ENCODE measurements around the gene APOL3. TPM values are rescaled to one million over a fixed set of nuclear protein-coding genes. Genes with fewer than 3 reads are reported as not detected.
"Not testable (repeated sequence)": the region's sequence is repeated elsewhere in the genome, so short reads cannot be mapped to it uniquely, and the experiment has no call there.

APOL3 gene
- total RNA-seq, 1 donor from 2014 or later, result 77.0 TPM

- ATAC-seq (peak; percentile 59 to 63), DNase-seq (no peak)
- Histone ChIP-seq H3K27ac (no peak overlapping the region), H3K4me1 (peaks cover 2% of the 10 kb centered on the region), H3K36me3 (peaks cover 10% of the 10 kb centered on the region), H3K4me3 (no peak overlapping the region), H3K27me3 (ENCODE audit: low read depth) (no peaks in the 10 kb centered on the region), H3K9me3 (no peaks in the 10 kb centered on the region)
- intact Hi-C loops (cut with DNase I), result no loop called here
- TF ChIP-seq CTCF (IDR thresholded peaks at IDR 0.05), result no peak
Observed at GRCh38 chr22:36191106-36191836, 30.7 kb upstream of the APOL3 start.

- ATAC-seq; intact Hi-C loops (cut with DNase I); H3K4me3 ChIP-seq: not testable (repeated sequence)
Observed at GRCh38 chr22:36187862-36188261, 27.3 kb upstream of the APOL3 start.

GRCh38 chr22:36185828-36186624, 25.5 kb upstream of the APOL3 start:
- no peak for TF ChIP-seq CTCF (IDR thresholded peaks at IDR 0.05)
- ATAC-seq, result no peak
- H3K4me1 ChIP-seq, result no peaks in the 10 kb centered on the region
- no peaks in the 10 kb centered on the region for H3K9me3 ChIP-seq
- no peak for DNase-seq
- no peak overlapping the region for H3K4me3 ChIP-seq
- peaks cover under 1% of the 10 kb centered on the region for H3K36me3 ChIP-seq
- no peaks in the 10 kb centered on the region for H3K27me3 ChIP-seq (ENCODE audit: low read depth)
- H3K27ac ChIP-seq, result no peak overlapping the region
- intact Hi-C loops (cut with DNase I), result no loop called here

More at GRCh38 chr22:36187862-36188261, 27.3 kb upstream of the APOL3 start:
- H3K9me3 ChIP-seq; DNase-seq; H3K27me3 ChIP-seq (ENCODE audit: low read depth); H3K4me1 ChIP-seq; H3K27ac ChIP-seq: not testable (repeated sequence)
- peaks cover 10% of the 10 kb centered on the region for H3K36me3 ChIP-seq

GRCh38 chr22:36184433-36185025, 24.0 kb upstream of the APOL3 start:
- no peak for DNase-seq
- Histone ChIP-seq H3K36me3 (no peaks in the 10 kb centered on the region), H3K4me1 (peaks cover 11% of the 10 kb centered on the region), H3K4me3 (no peak overlapping the region), H3K27me3 (ENCODE audit: low read depth) (no peaks in the 10 kb centered on the region), H3K9me3 (no peaks in the 10 kb centered on the region), H3K27ac (no peak overlapping the region)
- no peak for ATAC-seq
- intact Hi-C loops (cut with DNase I), result loop anchor here (5.0 kb wide), 1 partner anchor 42 kb away; no protein-coding TSS in a partner anchor
- TF ChIP-seq CTCF (IDR thresholded peaks at IDR 0.05), result no peak

- no peak for TF ChIP-seq CTCF (IDR thresholded peaks at IDR 0.05)
- no peak for ATAC-seq
- peaks cover 11% of the 10 kb centered on the region for H3K4me1 ChIP-seq
- no peak overlapping the region for H3K27ac ChIP-seq
- H3K4me3 ChIP-seq, result no peak overlapping the region
- DNase-seq, result no peak
- H3K36me3 ChIP-seq, result no peaks in the 10 kb centered on the region
- H3K27me3 ChIP-seq (ENCODE audit: low read depth), result no peaks in the 10 kb centered on the region
- intact Hi-C loops (cut with DNase I), result loop anchor here (5.0 kb wide), 1 partner anchor 41 kb away; no protein-coding TSS in a partner anchor
- H3K9me3 ChIP-seq, result no peaks in the 10 kb centered on the region
Observed at GRCh38 chr22:36183446-36183845, 22.9 kb upstream of the APOL3 start.
